GM13977 (cell line): ENCODE measurements around the gene CLDN9.
"Not testable (repeated sequence)": the region's sequence is repeated elsewhere in the genome, so short reads cannot be mapped to it uniquely, and the experiment has no call there.

Source experiments
- DNase-seq: peaks from one replicate; pipeline ENCODE4 v3.0.0; 2012; ENCODE audit warnings: low spot score
- in situ Hi-C: fragments of 300-500 bp; cut with MboI; formaldehyde crosslinking; loops from one replicate; pipeline ENCODE4 v1.12.0; 2022; ENCODE audit warnings: low sequenced_read_pairs, low pct_unique_long_range_greater_than_20kb, mixed read lengths, inconsistent platforms; ENCODE audit not compliant: unreplicated experiment
- TF ChIP-seq, protein P1 (sequence below): IDR thresholded peaks from 2 replicates; pipeline ENCODE4 v1.5.1; 2012; ENCODE audit warnings: mild to moderate bottlenecking, control low read depth; ENCODE audit not compliant: insufficient read depth; ENCODE audit errors: extremely low read depth, missing control alignments

The CLDN9 gene

GRCh38 chr16:3049921-3050481, 37.3 kb downstream of the CLDN9 start:
- TF ChIP-seq, protein P1, sequence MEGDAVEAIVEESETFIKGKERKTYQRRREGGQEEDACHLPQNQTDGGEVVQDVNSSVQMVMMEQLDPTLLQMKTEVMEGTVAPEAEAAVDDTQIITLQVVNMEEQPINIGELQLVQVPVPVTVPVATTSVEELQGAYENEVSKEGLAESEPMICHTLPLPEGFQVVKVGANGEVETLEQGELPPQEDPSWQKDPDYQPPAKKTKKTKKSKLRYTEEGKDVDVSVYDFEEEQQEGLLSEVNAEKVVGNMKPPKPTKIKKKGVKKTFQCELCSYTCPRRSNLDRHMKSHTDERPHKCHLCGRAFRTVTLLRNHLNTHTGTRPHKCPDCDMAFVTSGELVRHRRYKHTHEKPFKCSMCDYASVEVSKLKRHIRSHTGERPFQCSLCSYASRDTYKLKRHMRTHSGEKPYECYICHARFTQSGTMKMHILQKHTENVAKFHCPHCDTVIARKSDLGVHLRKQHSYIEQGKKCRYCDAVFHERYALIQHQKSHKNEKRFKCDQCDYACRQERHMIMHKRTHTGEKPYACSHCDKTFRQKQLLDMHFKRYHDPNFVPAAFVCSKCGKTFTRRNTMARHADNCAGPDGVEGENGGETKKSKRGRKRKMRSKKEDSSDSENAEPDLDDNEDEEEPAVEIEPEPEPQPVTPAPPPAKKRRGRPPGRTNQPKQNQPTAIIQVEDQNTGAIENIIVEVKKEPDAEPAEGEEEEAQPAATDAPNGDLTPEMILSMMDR = no peak
- DNase-seq = peak; percentile 9
- in situ Hi-C loops = no loop called here

GRCh38 chr16:3050487-3050886, 37.8 kb downstream of the CLDN9 start:
- in situ Hi-C loops = no loop called here
- DNase-seq = no peak
- TF ChIP-seq, protein P1 = no peak

DNA sequence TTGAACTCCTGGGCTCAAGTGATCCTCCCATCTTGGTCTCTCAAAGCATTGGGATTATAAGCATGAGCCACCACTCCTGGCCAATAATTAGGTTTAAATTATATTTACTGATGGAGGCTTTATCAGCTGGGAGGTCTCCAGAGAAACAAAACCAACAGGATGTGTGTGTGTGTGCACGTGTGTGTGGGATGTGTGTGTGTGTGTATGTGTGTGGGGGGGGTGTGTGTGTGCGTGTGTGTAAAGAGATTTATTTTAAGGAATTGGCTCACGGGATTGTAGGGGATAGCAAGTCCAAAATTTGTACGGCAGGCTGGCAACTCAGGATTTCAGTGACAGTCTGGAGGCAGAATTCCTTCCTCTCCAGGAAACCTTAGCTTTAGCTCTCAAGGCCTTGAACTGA, 38.3 kb downstream of the CLDN9 start:
- in situ Hi-C loops = no loop called here
- TF ChIP-seq, protein P1 = no peak
- no peak for DNase-seq

DNA sequence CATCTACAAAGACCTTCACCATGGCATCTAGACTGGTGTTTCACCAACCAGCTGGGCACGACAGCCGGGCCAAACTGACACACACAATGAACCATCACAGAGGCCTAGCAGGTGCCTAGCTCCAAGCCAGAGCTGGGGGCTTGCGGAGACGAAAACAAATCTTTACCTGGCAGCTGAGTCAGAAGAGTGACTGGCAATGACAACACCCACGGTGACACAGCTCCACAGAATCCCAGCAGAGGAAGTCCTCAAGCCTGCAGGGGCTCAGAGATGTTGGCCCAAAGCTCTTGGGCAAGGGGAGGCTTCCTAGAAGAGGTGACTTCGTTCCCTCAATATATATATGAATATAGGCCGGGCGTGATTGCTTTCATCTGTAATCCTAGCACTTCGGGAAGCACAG, 38.8 kb downstream of the CLDN9 start:
- in situ Hi-C loops = no loop called here
- peak; percentile 14 for DNase-seq
- TF ChIP-seq, protein P1 = no peak

- DNase-seq, in situ Hi-C loops: not testable (repeated sequence)
Observed at GRCh38 chr16:3052571-3053329, 40.0 kb downstream of the CLDN9 start.

DNA sequence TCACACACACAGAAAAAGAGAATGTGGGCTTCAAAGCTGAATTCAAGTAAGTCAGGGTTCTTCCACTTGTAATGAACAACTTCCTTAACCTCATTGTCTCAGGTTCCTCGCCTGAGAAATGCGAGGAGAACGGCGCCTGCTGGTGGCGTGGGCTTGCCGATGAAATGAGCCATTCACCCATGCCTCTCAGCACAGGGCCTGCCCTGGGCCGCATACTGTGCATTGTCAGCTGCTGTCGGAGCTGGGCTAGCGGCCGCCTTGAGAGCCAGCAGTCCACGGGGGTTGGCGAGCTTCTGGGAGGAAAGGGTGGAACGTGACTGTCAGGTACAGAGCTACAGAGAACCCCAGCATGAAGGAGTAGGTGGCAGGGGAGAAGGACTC, 40.6 kb downstream of the CLDN9 start:
- TF ChIP-seq, protein P1 = peak; percentile 11
- in situ Hi-C loops, DNase-seq: not testable (repeated sequence)

DNA sequence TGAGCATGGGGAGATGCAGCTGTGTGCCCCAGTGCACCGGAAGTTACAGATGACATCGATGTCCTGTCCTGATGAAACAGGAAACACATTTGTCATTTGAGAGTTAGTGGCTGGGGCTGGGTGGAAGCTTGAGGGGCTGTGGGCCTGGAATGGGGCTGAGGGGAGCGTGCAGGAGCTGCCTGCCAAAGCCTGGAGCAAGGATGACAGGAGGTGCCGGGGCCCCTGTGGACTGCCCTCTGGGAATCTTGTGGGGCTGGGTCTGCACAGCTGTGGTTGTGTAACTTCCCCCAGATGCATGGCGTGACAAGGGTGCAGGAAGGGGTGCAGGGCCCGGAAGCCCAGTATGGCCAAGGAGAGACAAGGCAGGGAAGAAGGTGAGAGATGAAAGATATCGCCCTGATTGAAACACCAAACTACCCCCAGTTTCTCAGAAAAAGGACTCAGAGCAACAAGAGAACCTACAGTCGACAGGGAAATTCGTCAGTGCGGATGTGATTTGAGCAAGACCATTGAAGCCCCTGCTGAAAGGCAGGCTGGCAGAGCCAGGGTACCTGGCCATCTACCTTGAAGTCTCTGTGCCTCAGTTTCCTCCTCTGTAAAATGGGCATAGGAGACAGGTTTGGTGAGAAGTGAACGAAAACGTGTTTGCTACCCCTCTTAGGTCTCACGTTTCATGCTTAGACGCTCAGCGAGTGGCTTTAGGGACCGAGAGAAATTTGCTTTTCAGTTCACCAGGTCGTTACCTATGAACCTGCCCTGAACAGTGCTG, 42.4 kb downstream of the CLDN9 start:
- in situ Hi-C loops = no loop called here
- TF ChIP-seq, protein P1 = no peak
- DNase-seq = peak; percentile 34

DNA sequence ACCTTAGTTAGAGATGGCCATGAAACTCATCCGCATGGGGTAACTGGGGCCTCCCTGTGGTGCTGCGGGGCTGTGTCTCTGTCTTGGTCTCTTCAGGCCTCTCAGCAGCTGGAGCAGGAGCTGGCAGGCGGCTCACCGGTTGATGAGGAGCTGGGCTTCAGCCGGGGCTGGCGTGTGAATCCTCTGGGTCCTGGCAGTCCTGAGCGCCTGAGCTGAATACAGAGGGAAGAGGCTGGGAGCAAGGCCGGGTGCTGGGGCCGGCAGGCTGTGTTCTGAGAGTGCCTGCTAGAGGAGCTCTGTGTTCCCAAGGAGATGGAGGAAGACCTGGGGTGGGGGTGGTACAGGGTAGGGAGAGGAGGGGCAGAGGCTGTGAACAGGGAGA, 43.0 kb downstream of the CLDN9 start:
- in situ Hi-C loops, DNase-seq: not testable (repeated sequence)
